GM21367 (cell line): ENCODE measurements around the gene NHLH1.
"Not testable (repeated sequence)": the region's sequence is repeated elsewhere in the genome, so short reads cannot be mapped to it uniquely, and the experiment has no call there.

Experiments used
- ATAC-seq: cut with Tn5 transposase; IDR thresholded peaks from one replicate; pipeline ENCODE4 v1.9.1; 2021; ENCODE audit not compliant: unreplicated experiment

Gene NHLH1

GRCh38 chr1:160376525-160377131 is 9.8 kb downstream of the NHLH1 start:
- peak; percentile 60 for ATAC-seq

GRCh38 chr1:160377585-160378206 is 10.8 kb downstream of the NHLH1 start:
- ATAC-seq = no peak

- not testable (repeated sequence) for ATAC-seq
Measured at GRCh38 chr1:160384812-160385211, 17.9 kb downstream of the NHLH1 start.

DNA sequence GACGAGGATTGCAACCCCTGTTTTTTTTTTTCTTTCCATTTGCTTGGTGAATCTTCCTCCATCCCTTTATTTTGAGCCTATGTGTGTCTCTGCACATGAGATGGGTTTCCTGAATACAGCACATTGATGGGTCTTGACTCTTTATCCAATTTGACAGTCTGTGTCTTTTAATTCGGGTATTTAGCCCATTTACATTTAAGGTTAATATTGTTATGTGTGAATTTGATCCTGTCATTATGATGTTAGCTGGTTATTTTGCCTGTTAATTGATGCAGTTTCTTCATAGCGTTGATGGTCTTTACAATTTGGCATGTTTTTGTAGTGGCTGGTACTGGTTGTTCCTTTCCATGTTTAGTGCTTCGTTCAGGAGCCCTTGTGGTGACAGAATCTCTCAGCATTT is 21.5 kb downstream of the NHLH1 start:
- not testable (repeated sequence) for ATAC-seq

DNA sequence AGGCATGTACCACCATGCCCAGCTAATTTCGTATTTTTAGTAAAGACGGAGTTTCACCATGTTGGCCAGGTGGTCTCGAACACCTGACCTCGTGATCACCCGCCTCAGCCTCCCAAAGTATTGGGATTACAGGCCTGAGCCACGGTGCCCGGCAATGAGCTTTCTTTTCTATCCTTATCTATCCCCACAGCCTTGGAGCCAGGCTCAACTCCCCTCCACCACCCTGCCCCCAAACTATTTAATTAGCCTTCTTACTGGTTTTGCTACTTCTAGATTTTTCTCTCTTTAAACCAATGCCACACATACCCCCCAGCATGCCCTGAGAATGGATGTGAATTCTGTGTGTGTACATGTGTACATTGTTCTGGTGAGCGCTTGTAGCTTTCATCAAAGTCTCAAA is 27.8 kb downstream of the NHLH1 start:
- ATAC-seq = no peak

DNA sequence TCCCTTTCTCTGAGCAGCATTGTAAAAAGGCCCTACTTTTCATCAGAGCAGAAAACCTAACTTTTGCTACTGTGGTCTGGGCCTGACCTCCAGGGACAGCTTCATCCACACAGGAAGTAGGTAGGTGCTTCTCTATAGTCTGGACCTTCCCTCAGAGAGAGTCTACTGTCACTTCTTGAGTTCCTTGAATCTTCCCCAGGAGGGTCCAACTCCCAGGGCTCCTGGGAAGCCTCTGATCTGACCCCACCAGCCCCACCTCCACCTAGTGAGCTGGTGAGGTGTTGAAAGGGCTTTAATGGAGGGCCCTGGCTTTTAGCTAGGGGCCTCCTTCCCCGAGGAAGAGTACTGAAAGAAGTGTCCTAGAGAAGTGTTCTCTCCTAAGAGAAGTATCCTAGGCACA is 30.8 kb downstream of the NHLH1 start:
- no peak for ATAC-seq

- no peak for ATAC-seq
Measured at GRCh38 chr1:160398823-160399222, 32.0 kb downstream of the NHLH1 start.

DNA sequence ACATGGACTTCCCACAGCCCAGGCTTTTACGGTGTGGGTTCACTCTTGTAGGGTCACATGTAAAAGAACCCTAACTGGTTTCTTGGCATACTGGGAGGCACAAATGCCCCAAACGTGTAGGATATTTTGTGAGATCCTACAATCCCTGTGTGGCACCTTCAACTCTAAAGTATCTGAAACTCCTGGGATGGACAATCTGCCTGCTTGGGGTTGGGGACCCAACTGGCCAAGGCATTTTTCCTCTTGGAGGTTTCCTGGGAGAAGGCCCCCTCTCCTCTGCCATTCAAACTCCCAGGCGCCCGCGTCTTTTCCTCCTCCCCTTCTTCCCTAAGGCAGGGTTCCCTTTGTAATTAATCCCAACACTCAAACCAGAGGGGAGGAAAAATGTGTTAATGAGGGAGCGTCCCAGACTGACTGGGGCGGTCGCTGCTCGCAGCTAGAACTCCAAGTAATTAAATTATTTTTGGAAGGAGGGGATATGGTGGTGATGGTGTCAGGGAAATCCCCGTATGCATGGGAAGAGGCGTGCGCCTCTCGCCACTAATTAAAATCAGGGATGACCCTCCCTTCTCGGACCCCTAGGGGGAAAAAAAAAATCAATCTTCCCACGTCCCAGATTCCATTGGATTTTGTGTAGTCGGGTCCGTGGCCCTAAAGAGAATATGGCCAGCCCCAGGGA is 32.8 kb downstream of the NHLH1 start:
- ATAC-seq = no peak

DNA sequence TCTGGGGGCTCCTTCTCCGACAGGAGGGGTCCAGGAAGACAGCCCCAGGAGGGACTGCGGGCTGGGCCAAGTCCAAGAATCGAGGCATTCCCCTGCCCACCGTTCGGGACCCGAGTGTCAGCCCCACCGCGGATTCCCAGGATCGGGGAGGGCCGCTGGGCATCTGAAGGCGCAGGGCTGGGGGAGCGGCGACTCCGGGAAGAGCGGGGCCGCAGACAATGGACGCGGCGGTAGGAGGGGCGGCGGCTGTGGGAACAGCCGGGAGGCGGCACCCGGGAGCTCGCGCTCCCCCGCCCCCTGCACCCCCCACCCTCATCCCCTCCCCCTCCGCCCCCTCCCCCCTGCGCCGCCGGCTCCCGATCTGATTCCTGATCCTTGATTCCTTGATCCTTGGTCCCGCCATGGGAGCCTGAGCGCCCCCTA is 33.4 kb downstream of the NHLH1 start, which contains the start of gene VANGL2:
VANGL2 (plus strand) TSS at position 342 of the 423 bp plus-strand sequence. CDS start 15,274 bp downstream, outside the sequence.
- no peak for ATAC-seq

- no peak for ATAC-seq
Measured at GRCh38 chr1:160400646-160401486, 34.0 kb downstream of the NHLH1 start.

DNA sequence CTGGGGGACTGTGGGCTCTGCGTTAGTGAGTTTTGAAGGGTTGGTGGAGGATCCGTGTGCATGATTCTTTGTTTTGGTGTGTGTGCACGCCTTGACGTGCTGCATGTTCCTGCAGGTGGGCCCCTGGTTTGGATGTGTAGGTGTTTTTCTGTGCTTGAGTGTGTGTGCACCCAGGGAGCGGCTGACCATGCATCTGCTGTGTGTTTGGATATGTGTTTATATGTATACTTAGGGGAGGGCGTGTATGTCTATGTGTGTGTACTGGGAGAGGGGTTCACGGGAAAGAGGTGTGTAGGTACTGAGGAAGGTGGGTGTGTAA is 34.6 kb downstream of the NHLH1 start:
- ATAC-seq = no peak

DNA sequence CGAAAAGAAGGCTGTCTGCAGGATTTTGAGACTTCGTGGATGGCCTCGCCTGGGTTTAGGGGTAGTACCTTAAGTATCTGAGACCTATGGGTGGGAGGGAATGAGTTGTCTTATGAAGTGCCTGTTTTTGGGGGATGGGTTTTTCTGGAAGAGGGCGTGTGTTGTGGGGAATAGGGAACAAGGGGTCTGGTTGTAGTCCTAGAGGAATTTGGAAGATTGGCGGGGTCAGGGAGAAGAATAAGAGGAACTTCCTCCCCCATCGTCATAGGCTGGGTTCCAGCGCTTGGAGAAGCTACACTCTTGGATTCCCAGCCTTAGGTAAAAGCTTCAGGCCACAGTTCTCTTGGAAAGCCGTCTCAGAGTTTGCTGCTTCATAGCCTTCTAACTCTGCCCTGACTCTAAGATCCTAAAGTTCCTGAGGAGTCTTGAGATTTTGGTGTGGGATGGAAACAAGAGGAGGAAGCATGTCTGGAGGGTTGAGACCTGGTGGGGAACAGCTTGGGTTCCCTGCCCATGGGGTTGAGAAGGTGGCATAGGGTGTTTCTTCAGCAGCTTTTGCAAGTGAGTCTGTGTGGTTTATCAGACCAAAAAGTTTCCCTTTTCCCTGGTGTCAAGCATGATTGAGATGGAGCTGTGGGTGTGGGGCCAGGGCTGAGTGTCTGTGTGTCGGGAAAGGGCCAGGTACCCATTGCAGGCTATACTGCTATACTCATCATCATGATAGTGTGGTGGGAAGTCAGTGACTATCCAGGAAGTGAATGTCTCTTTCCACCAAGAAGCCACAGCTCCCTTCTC is 35.3 kb downstream of the NHLH1 start:
- ATAC-seq = no peak

- no peak for ATAC-seq
Measured at GRCh38 chr1:160403244-160403643, 36.4 kb downstream of the NHLH1 start.

DNA sequence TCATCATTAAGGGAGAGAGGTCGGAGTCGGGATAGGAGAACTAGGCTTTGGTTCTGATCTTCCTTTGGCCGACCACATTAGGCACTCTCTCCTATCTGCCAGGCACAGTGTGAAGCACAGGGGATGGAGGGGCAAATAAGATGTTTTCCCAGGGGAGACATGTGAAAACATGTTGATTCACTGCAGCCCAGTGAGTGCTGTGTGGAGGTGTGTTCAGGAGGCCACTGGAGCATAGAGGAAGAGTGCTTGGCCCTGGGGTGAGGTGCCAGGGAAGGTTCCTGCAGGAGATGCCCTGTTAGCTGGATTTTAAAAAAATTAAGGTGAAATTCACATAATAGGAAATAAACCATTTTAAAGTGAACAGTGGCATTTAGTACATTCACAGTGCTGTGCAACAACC is 37.2 kb downstream of the NHLH1 start:
- ATAC-seq = no peak

- no peak for ATAC-seq
Measured at GRCh38 chr1:160405331-160405877, 38.5 kb downstream of the NHLH1 start.

GRCh38 chr1:160406131-160406968 is 39.5 kb downstream of the NHLH1 start:
- no peak for ATAC-seq

DNA sequence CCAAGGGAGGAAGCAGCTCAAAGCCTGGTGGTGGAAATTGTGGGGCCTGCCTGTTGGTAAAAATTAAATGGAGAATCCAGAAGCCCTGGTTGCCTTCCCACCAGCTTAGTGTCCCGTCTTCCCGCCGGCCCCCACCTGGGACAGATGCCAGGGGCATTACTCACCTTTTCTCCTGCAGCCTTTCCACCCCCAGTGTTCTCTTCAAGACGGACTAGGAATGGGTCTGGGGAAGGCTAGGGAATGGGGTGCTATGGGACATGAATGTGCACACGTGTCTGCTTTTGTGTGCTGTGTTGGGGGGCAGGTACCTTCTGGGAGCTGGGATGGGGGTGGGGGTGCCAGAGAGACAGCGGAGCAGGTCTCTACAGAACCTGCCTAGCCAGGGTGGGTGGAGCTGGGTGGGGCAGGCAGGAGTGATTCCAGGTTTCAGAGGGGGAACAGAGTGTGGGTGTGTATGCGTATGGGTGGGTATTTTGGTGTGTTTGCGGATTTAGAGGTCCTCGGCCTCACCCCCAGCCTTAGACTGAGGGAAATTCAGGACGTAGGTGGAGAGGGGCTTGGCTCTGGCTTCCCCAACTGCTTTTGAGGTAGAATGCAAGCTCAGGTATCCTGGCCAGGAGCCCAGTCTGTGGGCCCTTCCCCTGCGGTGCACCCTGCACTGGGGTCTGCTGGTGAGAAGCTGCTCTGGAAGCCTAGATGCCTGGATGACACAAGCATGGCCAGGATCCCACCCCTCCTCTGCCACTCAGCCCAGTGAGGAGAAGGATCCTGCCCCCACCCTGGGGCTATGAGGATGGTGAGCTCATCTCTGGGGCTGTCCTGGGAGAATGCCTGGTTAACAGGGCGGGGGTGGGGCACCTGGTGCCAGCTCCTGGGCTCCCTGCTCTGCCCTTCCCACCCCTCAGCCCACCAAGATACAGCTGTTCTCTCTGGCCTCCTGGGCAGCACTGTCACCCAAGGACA is 41.2 kb downstream of the NHLH1 start:
- no peak for ATAC-seq

GRCh38 chr1:160408864-160409263 is 42.0 kb downstream of the NHLH1 start:
- ATAC-seq = no peak
